H1 (cell line): Measurements from ENCODE around the gene PYGB. TPM values are rescaled to one million over a fixed set of nuclear protein-coding genes. Genes with fewer than 3 reads are reported as not detected.

ENCODE experiments used
- CTCF ChIA-PET: fragments of 300-600 bp; sonication (Branson Sonifier 250); formaldehyde crosslinking; loops from one replicate; lab custom pipeline; 2021; ENCODE audit not compliant: partially characterized antibody; lab: Charles Lee
- POLR2A ChIA-PET: fragments of 300-600 bp; sonication (Branson Sonifier 250); formaldehyde crosslinking; loops from one replicate; lab custom pipeline; 2021; ENCODE audit warnings: inconsistent platforms; ENCODE audit not compliant: partially characterized antibody; lab: Charles Lee
- DNase-seq, 2 experiments: peaks; one replicate each; pipeline versions ENCODE4 v3.0.0 to v3.0.0-alpha.2; 2010 to 2022; ENCODE audit warnings: low spot score in 2 of 2, low read depth in 1 of 2, mixed read lengths in 1 of 2
- FAIRE-seq: peaks from 2 replicates; lab custom pipeline; 2011; peaks lifted over from hg19 to GRCh38; lab: Jason Lieb, UNC
- H2AFZ ChIP-seq: 2 replicates; pipeline ENCODE4 v1.8.1; 2012; ENCODE audit warnings: low read length, inconsistent platforms
- H2AK5ac ChIP-seq: 2 replicates; pipeline ENCODE4 v1.6.1; 2013; ENCODE audit warnings: low read depth, low read length
- H2BK120ac ChIP-seq: replicated peaks from 2 replicates; pipeline ENCODE3; 2013; ENCODE audit warnings: low read depth, low read length, inconsistent platforms
- H2BK12ac ChIP-seq: 2 replicates; pipeline ENCODE4 v1.6.1; 2013; ENCODE audit warnings: low read depth, low read length
- H2BK15ac ChIP-seq: 2 replicates; pipeline ENCODE4 v1.6.1; 2013; ENCODE audit warnings: low read length
- H2BK20ac ChIP-seq: 2 replicates; pipeline ENCODE4 v1.6.1; 2013; ENCODE audit warnings: low read length
- H2BK5ac ChIP-seq: 2 replicates; pipeline ENCODE4 v1.6.1; 2013; ENCODE audit warnings: low read depth, low read length
- H3K14ac ChIP-seq: 2 replicates; pipeline ENCODE4 v1.6.1; 2013; ENCODE audit warnings: inconsistent platforms; ENCODE audit not compliant: insufficient read length
- H3K18ac ChIP-seq: 2 replicates; pipeline ENCODE4 v1.6.1; 2013; ENCODE audit warnings: low read length; ENCODE audit errors: extremely low read depth
- H3K23ac ChIP-seq: 2 replicates; pipeline ENCODE4 v1.6.1; 2013; ENCODE audit warnings: inconsistent platforms; ENCODE audit not compliant: insufficient read length
- H3K23me2 ChIP-seq: 2 replicates; pipeline ENCODE4 v1.6.1; 2013; ENCODE audit warnings: low read depth, low read length
- H3K27ac ChIP-seq: 2 replicates; pipeline ENCODE4 v1.6.1; 2011; ENCODE audit warnings: low read depth, low read length, inconsistent platforms
- H3K27me3 ChIP-seq, 4 experiments: replicated peaks in 1 of 4; 1 replicate in 1 of 4; 2 replicates in 3 of 4; pipeline versions ENCODE4 v1.6.1 to v1.8.1; 2011 to 2013; ENCODE audit warnings: low read length in 3 of 4, mild to moderate bottlenecking in 3 of 4, inconsistent platforms in 2 of 4, mixed read lengths in 2 of 4, moderate library complexity in 1 of 4; ENCODE audit not compliant: control insufficient read depth in 3 of 4, insufficient read depth in 3 of 4; ENCODE audit errors: extremely low read depth in 1 of 4
- H3K36me3 ChIP-seq, 4 experiments: 2 replicates each; pipeline versions ENCODE4 v1.6.1 to v1.8.1; 2011 to 2013; ENCODE audit warnings: mild to moderate bottlenecking in 4 of 4, low read length in 3 of 4, moderate library complexity in 2 of 4, control low read depth in 1 of 4, inconsistent platforms in 1 of 4; ENCODE audit not compliant: insufficient read depth in 4 of 4, control insufficient read depth in 2 of 4
- H3K4ac ChIP-seq: replicated peaks from 2 replicates; pipeline ENCODE3; 2013; ENCODE audit warnings: low read length, low read depth, mixed read lengths, inconsistent platforms; ENCODE audit not compliant: insufficient read length
- H3K4me1 ChIP-seq, 4 experiments: replicated peaks in 1 of 4; 1 replicate in 1 of 4; 2 replicates in 3 of 4; pipeline versions ENCODE4 v1.6.1 to v1.8.1; 2011 to 2013; ENCODE audit warnings: low read length in 3 of 4, inconsistent platforms in 2 of 4, mixed read lengths in 1 of 4; ENCODE audit not compliant: insufficient read depth in 4 of 4, control insufficient read depth in 3 of 4
- H3K4me2 ChIP-seq, 2 experiments: 2 replicates each; pipeline versions ENCODE4 v1.6.1 to v1.8.1; 2011 to 2013; ENCODE audit warnings: low read depth in 2 of 2, low read length in 2 of 2, control low read depth in 1 of 2, inconsistent platforms in 1 of 2, mild to moderate bottlenecking in 1 of 2; ENCODE audit not compliant: insufficient read depth in 1 of 2
- H3K4me3 ChIP-seq, 4 experiments: fragments of 200-600, 300-600 bp in 1 of 4; sonication (generic), shearing (Covaris generic), sonication (Bioruptor Twin) in 1 of 4; 2 replicates each; pipeline versions ENCODE4 v1.5.1 to v1.8.1; 2011 to 2016; ENCODE audit warnings: low read length in 4 of 4, low read depth in 3 of 4, control low read depth in 2 of 4, inconsistent platforms in 2 of 4, mild to moderate bottlenecking in 2 of 4, mixed read lengths in 1 of 4, moderate library complexity in 1 of 4; ENCODE audit not compliant: insufficient read depth in 2 of 4; ENCODE audit errors: extremely low read depth in 1 of 4
- H3K56ac ChIP-seq: replicated peaks from 2 replicates; pipeline ENCODE3; 2013; ENCODE audit warnings: low read depth, mild to moderate bottlenecking, mixed read lengths, low read length, inconsistent platforms; ENCODE audit not compliant: insufficient read length
- H3K79me1 ChIP-seq: 2 replicates; pipeline ENCODE4 v1.6.1; 2013; ENCODE audit warnings: low read depth, low read length, control low read depth
- H3K79me2 ChIP-seq, 2 experiments: 2 replicates each; pipeline versions ENCODE4 v1.6.1 to v1.8.1; 2012 to 2013; ENCODE audit warnings: low read length in 2 of 2, mild to moderate bottlenecking in 2 of 2, inconsistent platforms in 1 of 2; ENCODE audit not compliant: insufficient read depth in 2 of 2, control insufficient read depth in 1 of 2
- H3K9ac ChIP-seq, 4 experiments: replicated peaks in 1 of 4; 1 replicate in 1 of 4; 2 replicates in 3 of 4; pipeline versions ENCODE4 v1.6.1 to v1.8.1; 2011 to 2013; ENCODE audit warnings: low read depth in 3 of 4, low read length in 3 of 4, control low read depth in 2 of 4, mild to moderate bottlenecking in 2 of 4, moderate library complexity in 2 of 4, inconsistent platforms in 1 of 4; ENCODE audit errors: extremely low read depth in 1 of 4
- H3K9me3 ChIP-seq, 2 experiments: 2 replicates each; pipeline versions ENCODE4 v1.6.1 to v1.8.1; 2012 to 2013; ENCODE audit warnings: mild to moderate bottlenecking in 2 of 2, moderate library complexity in 2 of 2, control low read depth in 1 of 2, inconsistent platforms in 1 of 2, low read depth in 1 of 2, low read length in 1 of 2, mixed read lengths in 1 of 2; ENCODE audit not compliant: insufficient read depth in 2 of 2
- H4K20me1 ChIP-seq, 2 experiments: replicated peaks in 1 of 2; 2 replicates each; pipeline versions ENCODE3 to v1.8.1; 2011 to 2013; ENCODE audit warnings: inconsistent platforms in 2 of 2, low read length in 2 of 2, mild to moderate bottlenecking in 1 of 2; ENCODE audit not compliant: insufficient read depth in 2 of 2, control insufficient read depth in 1 of 2
- H4K5ac ChIP-seq: 2 replicates; pipeline ENCODE4 v1.6.1; 2013; ENCODE audit warnings: low read length, low read depth, mixed read lengths, inconsistent platforms; ENCODE audit not compliant: insufficient read length
- H4K8ac ChIP-seq: 2 replicates; pipeline ENCODE4 v1.8.0; 2013; ENCODE audit warnings: mild to moderate bottlenecking, moderate library complexity, low read length, inconsistent platforms; ENCODE audit not compliant: insufficient read depth; ENCODE audit errors: extremely low read depth
- H4K91ac ChIP-seq: replicated peaks from 2 replicates; pipeline ENCODE3; 2013; ENCODE audit warnings: low read length, mixed read lengths, inconsistent platforms; ENCODE audit not compliant: insufficient read length
- BCL11A ChIP-seq, 2 experiments: IDR thresholded peaks; one replicate each; pipeline ENCODE4 v1.6.1; 2011; ENCODE audit warnings: low read depth in 2 of 2, low read length in 2 of 2, mild to moderate bottlenecking in 2 of 2
- CBX5 ChIP-seq: fragments of 300-800, 300-1000 bp; sonication (generic); IDR thresholded peaks from 2 replicates; pipeline ENCODE4 v1.7.1; 2016; ENCODE audit warnings: antibody characterized with exemption, low read length, low read depth
- CEBPB ChIP-seq: IDR thresholded peaks from 2 replicates; pipeline ENCODE4 v1.6.1; 2012; ENCODE audit warnings: low read depth, low read length
- MAFK ChIP-seq: IDR thresholded peaks from 2 replicates; pipeline ENCODE4 v1.6.1; 2012; ENCODE audit warnings: low read depth, mild to moderate bottlenecking, improper control_type of control experiment, low read length
- PHF8 ChIP-seq: fragments of 200-600 bp; sonication (generic); conservative IDR thresholded peaks from 2 replicates; pipeline ENCODE4 v1.7.1; 2012; ENCODE audit warnings: low read depth, mild to moderate bottlenecking, inconsistent platforms, low read length, moderate library complexity
- POLR2A ChIP-seq, 2 experiments: IDR thresholded peaks; 1 replicate in 1 of 2; 2 replicates in 1 of 2; pipeline ENCODE4 v1.6.1; 2011; ENCODE audit warnings: low read depth in 2 of 2, low read length in 2 of 2, mild to moderate bottlenecking in 2 of 2; ENCODE audit errors: control extremely low read depth in 1 of 2
- POLR2AphosphoS5 ChIP-seq: IDR thresholded peaks from 2 replicates; pipeline ENCODE4 v1.6.1; 2011; ENCODE audit warnings: low read depth, low read length
- RXRA ChIP-seq: IDR thresholded peaks from 2 replicates; pipeline ENCODE4 v1.6.1; 2011; ENCODE audit warnings: low read depth, mild to moderate bottlenecking, low read length, moderate library complexity; ENCODE audit not compliant: insufficient read depth
- SAP30 ChIP-seq: fragments of 300-600 bp; sonication (generic); IDR thresholded peaks from 2 replicates; pipeline ENCODE4 v1.7.1; 2012; ENCODE audit warnings: low read length, moderate library complexity, mild to moderate bottlenecking, inconsistent platforms; ENCODE audit not compliant: insufficient read depth, insufficient replicate concordance
- SP2 ChIP-seq: IDR thresholded peaks from 2 replicates; pipeline ENCODE4 v1.6.1; 2012; ENCODE audit warnings: mild to moderate bottlenecking, low read length, inconsistent platforms
- SRF ChIP-seq: IDR thresholded peaks from 2 replicates; pipeline ENCODE4 v1.6.1; 2011; ENCODE audit warnings: mild to moderate bottlenecking, low read depth, low read length, moderate library complexity
- TEAD4 ChIP-seq: IDR thresholded peaks from 2 replicates; pipeline ENCODE4 v1.6.1; 2012; ENCODE audit warnings: low read depth, low read length, inconsistent platforms, mixed read lengths
- WGBS, 2 experiments: shearing (Covaris generic) in 1 of 2; methylation state at CpG; one replicate each; pipeline versions ENCODE4 v1.1.6 to v1.1.7; 2013 to 2015; ENCODE audit warnings: low lambda C conversion rate in 2 of 2, mixed read lengths in 2 of 2, inconsistent platforms in 1 of 2, low coverage in 1 of 2, missing lambda C conversion rate in 1 of 2; ENCODE audit not compliant: insufficient replicate concordance in 2 of 2, insufficient coverage in 1 of 2, insufficient read length in 1 of 2; ENCODE audit errors: extremely low coverage in 1 of 2, missing lambda C conversion rate in 1 of 2; 5-methylcytosine and 5-hydroxymethylcytosine counted together
- polyA plus RNA-seq, 7 experiments: library from polyadenylated mRNA; depleted of rRNA in 3 of 7; stranded (reverse) in 5 of 7; unstranded in 2 of 7; fragments of >200 nt in 5 of 7; fragments of 200-250 nt in 2 of 7; gene quantifications; 1 replicate in 5 of 7; 2 replicates in 1 of 7; 4 replicates in 1 of 7; pipeline versions ENCODE4 v1.2.1 to v1.2.3, GENCODE V29; 2011 to 2013; ENCODE audit warnings: missing spikeins in 2 of 7, mixed read lengths in 2 of 7
- total RNA-seq: library from RNA; stranded (reverse); fragmentation: NEBNext Ultra II Directional; extraction: Animal tissue kit (Norgen Biotek cat#: 25700); gene quantifications from 2 replicates; pipeline ENCODE4 v1.2.1, GENCODE V29; 2021

Gene PYGB
- total and polyA plus RNA-seq, 2 of the 8 experiments (the other 6 are each of a cell fraction or from before 2014, with no cell fraction given), result 26.6 to 56.0 TPM

DNA sequence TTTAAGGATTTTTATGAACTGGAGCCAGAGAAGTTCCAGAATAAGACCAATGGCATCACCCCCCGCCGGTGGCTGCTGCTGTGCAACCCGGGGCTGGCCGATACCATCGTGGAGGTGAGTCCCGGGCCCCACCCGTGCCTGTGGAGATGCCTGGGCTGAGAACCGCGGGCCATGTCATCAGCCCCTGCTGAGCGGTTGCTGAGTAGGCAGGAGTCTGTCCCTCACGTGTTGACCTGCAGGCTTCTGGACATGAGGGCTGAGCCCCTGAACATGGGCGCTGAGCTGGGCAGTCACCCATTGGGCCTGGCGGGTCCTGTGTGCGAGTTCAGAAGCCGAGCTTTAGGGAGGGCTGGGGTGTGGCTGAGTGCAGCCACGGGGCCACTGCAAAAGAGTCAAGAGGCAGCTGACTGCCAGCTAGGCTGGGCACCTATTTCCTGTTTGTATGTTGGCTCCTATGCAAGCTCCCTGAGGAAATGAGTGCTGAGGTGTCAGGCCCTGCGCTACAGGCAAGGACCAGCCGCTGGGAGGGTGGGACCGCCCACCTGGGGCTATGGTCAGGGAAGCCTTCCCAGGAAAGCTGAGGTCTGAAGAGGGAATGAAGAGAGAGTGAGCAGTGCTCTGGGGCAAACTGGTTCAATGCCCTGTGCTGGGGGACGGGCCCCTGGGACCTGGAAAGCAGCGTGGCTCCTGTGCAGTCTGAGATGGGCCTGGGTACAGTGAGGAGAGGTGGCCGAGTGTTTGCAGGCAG lies 34.3 kb downstream of the PYGB start:
- H3K4ac ChIP-seq, result no peak overlapping the region
- H2BK12ac ChIP-seq, result no peak overlapping the region
- H2BK120ac ChIP-seq, result no peak overlapping the region
- no peaks in the 10 kb centered on the region for H3K27me3 ChIP-seq
- no peak overlapping the region for H2BK5ac ChIP-seq
- H3K14ac ChIP-seq, result no peak overlapping the region
- H3K4me2 ChIP-seq, result no peak overlapping the region
- H3K36me3 ChIP-seq, result peaks cover 2 to 29% (median 17%) of the 10 kb centered on the region in 4 experiments; a peak in 6 of 8 replicates
- no peak overlapping the region for H2BK20ac ChIP-seq
- no peak for TF ChIP-seq PHF8
- no peak for TF ChIP-seq TEAD4
- no peak for TF ChIP-seq POLR2AphosphoS5
- no peak for TF ChIP-seq SRF
- no peak for TF ChIP-seq CBX5
- TF ChIP-seq SP2, result no peak
- TF ChIP-seq POLR2A (IDR thresholded peaks at IDR 0.05; ENCODE audit: control extremely low read depth in 1 of 2, low read depth in 2 of 2, low read length in 2 of 2), result no peak
- no peak for TF ChIP-seq SAP30
- no peak for TF ChIP-seq BCL11A (IDR thresholded peaks at IDR 0.05; ENCODE audit: low read depth in 2 of 2, low read length in 2 of 2)
- no peak for TF ChIP-seq MAFK
- no peak for TF ChIP-seq RXRA
- no peak for TF ChIP-seq CEBPB
- TF ChIP-seq, all 59 proteins: peak for 0
- POLR2A ChIA-PET, result interaction anchor here (1.4 kb wide), 1 partner anchor 12 kb away, joined by 3 read pairs; no protein-coding TSS in a partner anchor
- H3K4me3 ChIP-seq, result no peak overlapping the region
- H3K9ac ChIP-seq, result no peak overlapping the region
- H3K27ac ChIP-seq, result no peak overlapping the region
- H3K23ac ChIP-seq, result no peak overlapping the region
- DNase-seq (peak in 1 of 2 experiments; percentile 34), FAIRE-seq (no peak)
- no peaks in the 10 kb centered on the region for H3K4me1 ChIP-seq
- H2AK5ac ChIP-seq, result no peak overlapping the region
- no peaks in the 10 kb centered on the region for H3K23me2 ChIP-seq
- no peak overlapping the region for H2BK15ac ChIP-seq
- H4K8ac ChIP-seq, result no peak overlapping the region
- no peak overlapping the region for H4K5ac ChIP-seq
- H3K9me3 ChIP-seq, result no peaks in the 10 kb centered on the region
- H3K18ac ChIP-seq, result no peak overlapping the region
- no peak overlapping the region for H3K56ac ChIP-seq
- H4K91ac ChIP-seq, result no peak overlapping the region
- WGBS, 2 experiments, result 93% methylated on average over 22 of the region's 22 CpGs; no CpG with 5 or more reads in 1 of the 2 experiments
- H3K79me1 ChIP-seq, result no peaks in the 10 kb centered on the region; the same call in 1 of the 2 replicates
- H2AFZ ChIP-seq, result no peak overlapping the region
- H4K20me1 ChIP-seq, result peaks cover 0 to 13% of the 10 kb centered on the region in 2 experiments
- H3K79me2 ChIP-seq, result no peaks in the 10 kb centered on the region
- CTCF ChIA-PET, result interaction anchor here (0.9 to 1.2 kb wide), 3 partner anchors 11 to 117 kb away, joined by 3 read pairs; no protein-coding TSS in a partner anchor
